NCI-H187 (cell line): ENCODE results near the gene SSTR3.
A peak's percentile ranks its signal among the peaks of the same experiment; 100 is the strongest.
"Not testable (repeated sequence)": the region's sequence is repeated elsewhere in the genome, so short reads cannot be mapped to it uniquely, and the experiment has no call there.

Experiments used
- DNase-seq, 2 experiments: peaks; one replicate each; lab custom pipeline; 2025; lab: John Stamatoyannopoulos, UW

SSTR3 gene

GRCh38 chr22:37210041-37210803 is 2.1 kb downstream of the SSTR3 start:
- no peak for DNase-seq

- no peak for DNase-seq
Measured at GRCh38 chr22:37209140-37209845, 3.0 kb downstream of the SSTR3 start.

- no peak for DNase-seq
Measured at GRCh38 chr22:37208401-37209139, 3.7 kb downstream of the SSTR3 start.

- no peak for DNase-seq
Measured at GRCh38 chr22:37207981-37208380, 4.3 kb downstream of the SSTR3 start.

GRCh38 chr22:37206841-37207821 is 5.1 kb downstream of the SSTR3 start:
- no peak for DNase-seq

- DNase-seq, result no peak
Measured at GRCh38 chr22:37206118-37206840, 6.0 kb downstream of the SSTR3 start.

GRCh38 chr22:37205046-37205445 is 7.2 kb downstream of the SSTR3 start:
- DNase-seq, result no peak

- DNase-seq, result no peak
Measured at GRCh38 chr22:37204045-37204655, 8.1 kb downstream of the SSTR3 start.

GRCh38 chr22:37203354-37204044 is 8.8 kb downstream of the SSTR3 start:
- DNase-seq, result no peak

- DNase-seq, result no peak
Measured at GRCh38 chr22:37202716-37203115, 9.6 kb downstream of the SSTR3 start.

- DNase-seq, result no peak
Measured at GRCh38 chr22:37202001-37202555, 10.2 kb downstream of the SSTR3 start.

- DNase-seq, result not testable (repeated sequence)
Measured at GRCh38 chr22:37201443-37201820, 10.8 kb downstream of the SSTR3 start.

GRCh38 chr22:37199760-37200108 is 12.5 kb downstream of the SSTR3 start:
- DNase-seq, result no peak

- DNase-seq, result peak; percentile 80 to 88
Measured at GRCh38 chr22:37199103-37199759, 13.0 kb downstream of the SSTR3 start.

GRCh38 chr22:37198258-37199102 is 13.8 kb downstream of the SSTR3 start:
- peak in 1 of 2 experiments; percentile 10 for DNase-seq

GRCh38 chr22:37197451-37198257 is 14.6 kb downstream of the SSTR3 start:
- no peak for DNase-seq
